ENCODE measurements around the gene ZFP1. TPM values are rescaled to one million over a fixed set of nuclear protein-coding genes. Genes with fewer than 3 reads are reported as not detected.
A peak's percentile ranks its signal among the peaks of the same experiment; 100 is the strongest.

The ZFP1 gene
- total and polyA plus RNA-seq, 2 of the 4 experiments (the other 2 are of a cell fraction): 3.8 to 16.0 TPM

DNA sequence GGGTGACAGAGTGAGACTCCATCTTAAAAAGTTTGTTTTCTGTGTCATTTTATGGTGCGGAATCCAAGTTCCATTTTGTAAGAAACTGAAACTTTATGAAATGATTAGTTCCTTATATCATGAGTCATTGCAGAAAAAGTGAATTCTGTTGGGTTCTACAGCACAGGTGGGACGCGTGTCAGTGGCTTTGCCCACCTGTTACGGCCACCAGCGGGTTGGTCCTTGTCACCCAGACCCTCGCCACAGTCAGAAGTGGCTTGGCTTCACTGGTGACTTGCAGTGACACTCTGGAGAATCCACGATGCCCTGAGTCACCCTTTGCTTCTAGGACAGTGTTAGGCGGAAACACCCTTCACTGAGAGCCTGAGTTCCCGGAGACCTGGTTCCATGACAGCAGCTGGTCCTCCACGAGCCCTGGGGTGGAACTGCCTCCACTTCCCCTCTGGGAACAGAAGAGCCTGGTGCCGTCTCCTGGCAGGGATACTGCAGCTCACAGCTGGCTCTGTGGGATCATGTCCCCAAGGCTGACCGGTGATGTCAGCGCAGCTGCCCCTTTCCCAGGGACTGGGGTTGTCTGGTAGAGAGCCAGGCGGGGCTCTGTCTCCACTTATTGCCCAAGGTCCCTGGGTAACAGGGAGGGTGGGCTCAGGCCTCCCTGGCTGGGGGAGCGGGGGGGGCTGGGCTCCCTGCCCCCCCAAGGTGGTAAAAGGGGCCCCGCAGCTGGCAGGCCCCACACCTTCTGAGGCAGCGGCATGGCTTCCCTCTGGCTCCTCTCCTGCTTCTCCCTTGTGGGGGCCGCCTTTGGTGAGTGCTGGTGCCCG, 70.1 kb downstream of the ZFP1 start, which contains the start of gene CTRB1:
Gene CTRB1, plus strand, starts transcription at position 733 of the 821 bp plus-strand sequence. Its CDS starts 20 bp downstream, at position 753.
- Histone ChIP-seq H3K23ac (ENCODE audit: low read depth, low read length) (no peak within 1 kb of the TSS), H2BK120ac (ENCODE audit: low read depth, low read length) (no peak within 1 kb of the TSS), H3K27ac (ENCODE audit: insufficient read depth, low read length) (no peak within 1 kb of the TSS), H2AK9ac (replicated peaks; ENCODE audit: low read depth, low read length, poor library complexity) (no peak within 1 kb of the TSS), H3K9me1 (ENCODE audit: insufficient read depth, low read length) (no peaks in the 10 kb centered on the region), H4K5ac (ENCODE audit: low read depth, low read length) (no peak within 1 kb of the TSS), H3K4ac (ENCODE audit: low read depth, low read length) (no peak within 1 kb of the TSS), H3K4me3 (ENCODE audit: insufficient read depth, low read depth, low read length) (no peak within 1 kb of the TSS), H3K4me1 (ENCODE audit: control insufficient read depth, insufficient read depth, low read length) (no peaks in the 10 kb centered on the region), H3K18ac (ENCODE audit: low read depth, low read length) (no peak within 1 kb of the TSS), H4K20me1 (ENCODE audit: insufficient read depth, low read length) (no peaks in the 10 kb centered on the region), H3K9me3 (ENCODE audit: control insufficient read depth, insufficient read depth, low read length) (no peaks in the 10 kb centered on the region), H3K14ac (replicated peaks; ENCODE audit: low read depth, low read length) (no peak within 1 kb of the TSS), H2BK20ac (ENCODE audit: low read depth, low read length) (no peak within 1 kb of the TSS), H3K56ac (ENCODE audit: extremely low read depth, insufficient read depth, low read length) (no peak within 1 kb of the TSS), H3K9ac (ENCODE audit: low read depth, low read length) (no peak within 1 kb of the TSS), H2BK5ac (ENCODE audit: low read depth, low read length, poor library complexity, severe bottlenecking) (no peak within 1 kb of the TSS), H2BK15ac (ENCODE audit: low read depth, low read length) (no peak within 1 kb of the TSS), H3K27me3 (ENCODE audit: control insufficient read depth, insufficient read depth, low read length) (no peaks in the 10 kb centered on the region), H3K36me3 (ENCODE audit: control insufficient read depth, insufficient read depth, low read length) (no peaks in the 10 kb centered on the region), H3K4me2 (ENCODE audit: low read depth, low read length) (no peak within 1 kb of the TSS), H2AK5ac (ENCODE audit: low read depth, low read length) (no peak within 1 kb of the TSS), H2AFZ (replicated peaks; ENCODE audit: low read length, poor library complexity) (peak within 1 kb of the TSS; percentile 61), H4K91ac (ENCODE audit: insufficient read depth, low read depth, low read length) (no peak within 1 kb of the TSS), H4K8ac (ENCODE audit: low read depth in 2 of 2, low read length in 2 of 2) (no peak within 1 kb of the TSS), H3K79me1 (ENCODE audit: low read depth in 1 of 2, low read length in 2 of 2) (no peaks in the 10 kb centered on the region)
- in situ Hi-C loops (cut with MboI; ENCODE audit: low sequenced_read_pairs): loop anchor here (25.0 kb wide), 2 partner anchors 369 to 544 kb away; no protein-coding TSS in a partner anchor
- dilution Hi-C loops (cut with HindIII; ENCODE audit: low sequenced_read_pairs, unreplicated experiment): no loop called here
- ChIA-PET POLR2A (ENCODE audit: unreplicated experiment) (no interaction called here), CTCF (no interaction called here)
- DNase-seq (no peak), ATAC-seq (ENCODE audit: low read depth) (no peak)
- intact Hi-C loops (cut with micrococcal nuclease): no loop called here
- no TSS peak for BruUV-seq (replicated peaks)
- WGBS, 2 experiments (ENCODE audit: extremely low coverage in 2 of 2, insufficient read length in 1 of 2): 78% methylated on average over 12 of the region's 19 CpGs; no CpG with 5 or more reads in 1 of the 2 experiments
- TF ChIP-seq RAD21 (IDR thresholded peaks at IDR 0.05; ENCODE audit: low read length) (no peak), RCOR1 (IDR thresholded peaks at IDR 0.05; ENCODE audit: insufficient replicate concordance, low read length) (no peak), SMC3 (IDR thresholded peaks at IDR 0.05; ENCODE audit: low read depth, low read length) (no peak), MAFK (IDR thresholded peaks at IDR 0.05; ENCODE audit: low read depth, low read length) (no peak), RFX5 (IDR thresholded peaks at IDR 0.05; ENCODE audit: low read depth, low read length) (no peak), CTCF (conservative IDR thresholded peaks at IDR 0.05; ENCODE audit: low read depth, low read length) (no peak), FOS (IDR thresholded peaks at IDR 0.05; ENCODE audit: low read depth, low read length) (no peak), CHD1 (IDR thresholded peaks at IDR 0.05; ENCODE audit: low read depth, low read length) (no peak), NFE2L2 (IDR thresholded peaks at IDR 0.05; ENCODE audit: low read depth, low read length) (no peak), BHLHE40 (IDR thresholded peaks at IDR 0.05; ENCODE audit: low read depth, low read length) (no peak), POLR2A (IDR thresholded peaks at IDR 0.05; ENCODE audit: low read depth, low read length) (no peak), MXI1 (IDR thresholded peaks at IDR 0.05; ENCODE audit: borderline replicate concordance, low read depth, low read length) (no peak), USF2 (IDR thresholded peaks at IDR 0.05; ENCODE audit: low read depth, low read length) (no peak), CEBPB (IDR thresholded peaks at IDR 0.05; ENCODE audit: low read depth, low read length) (no peak)
- TF ChIP-seq, protein P1, sequence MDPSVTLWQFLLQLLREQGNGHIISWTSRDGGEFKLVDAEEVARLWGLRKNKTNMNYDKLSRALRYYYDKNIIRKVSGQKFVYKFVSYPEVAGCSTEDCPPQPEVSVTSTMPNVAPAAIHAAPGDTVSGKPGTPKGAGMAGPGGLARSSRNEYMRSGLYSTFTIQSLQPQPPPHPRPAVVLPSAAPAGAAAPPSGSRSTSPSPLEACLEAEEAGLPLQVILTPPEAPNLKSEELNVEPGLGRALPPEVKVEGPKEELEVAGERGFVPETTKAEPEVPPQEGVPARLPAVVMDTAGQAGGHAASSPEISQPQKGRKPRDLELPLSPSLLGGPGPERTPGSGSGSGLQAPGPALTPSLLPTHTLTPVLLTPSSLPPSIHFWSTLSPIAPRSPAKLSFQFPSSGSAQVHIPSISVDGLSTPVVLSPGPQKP (IDR thresholded peaks at IDR 0.05; ENCODE audit: borderline replicate concordance, low read depth, low read length): no peak

Data from IMR-90 (cell line).